K562 (cell line): ENCODE data around the gene DCAF11.

Experiments
- MYC ChIP-seq, 2 experiments: fragments of 250-450 bp in 1 of 2; sonication (Bioruptor Pico) in 1 of 2; IDR thresholded peaks; 2 replicates each; pipeline versions ENCODE4 v1.5.1 to v1.6.1; 2012 to 2021; ENCODE audit warnings: low read depth in 2 of 2, borderline replicate concordance in 1 of 2, improper control_type of control experiment in 1 of 2, low read length in 1 of 2, mild to moderate bottlenecking in 1 of 2, moderate library complexity in 1 of 2
- POLR2A ChIP-seq: fragments of 450-650 bp; conservative IDR thresholded peaks from 2 replicates; pipeline ENCODE4 v1.6.1; 2016
- RBM39 ChIP-seq: fragments of 200-400 bp; formaldehyde crosslinking; optimal IDR thresholded peaks from 2 replicates; pipeline ENCODE3; 2018; ENCODE audit warnings: low read depth, low read length
- SP1 ChIP-seq: sonication (generic); formaldehyde crosslinking; IDR thresholded peaks from 2 replicates; pipeline ENCODE4 v1.8.1; 2022; ENCODE audit warnings: mild to moderate bottlenecking, missing genetic modification reagents
- TARDBP ChIP-seq: fragments of 450-650 bp; IDR thresholded peaks from 2 replicates; pipeline ENCODE4 v1.6.1; 2016
- TBP ChIP-seq: optimal IDR thresholded peaks from 2 replicates; pipeline ENCODE3; 2011; ENCODE audit warnings: low read depth, low read length, improper control_type of control experiment
- ZBTB8A ChIP-seq: fragments of 450-650 bp; IDR thresholded peaks from 2 replicates; pipeline ENCODE4 v1.6.1; 2018; ENCODE audit warnings: mild to moderate bottlenecking, moderate library complexity; ENCODE audit not compliant: partially characterized antibody
- ZKSCAN1 ChIP-seq: fragments of 150-350 bp; IDR thresholded peaks from 2 replicates; pipeline ENCODE4 v1.6.1; 2016; ENCODE audit warnings: low read depth, low read length
- ZNF354B ChIP-seq: fragments of 250-450 bp; sonication (Bioruptor Pico); IDR thresholded peaks from 2 replicates; pipeline ENCODE4 v1.4.0; 2020

DNA sequence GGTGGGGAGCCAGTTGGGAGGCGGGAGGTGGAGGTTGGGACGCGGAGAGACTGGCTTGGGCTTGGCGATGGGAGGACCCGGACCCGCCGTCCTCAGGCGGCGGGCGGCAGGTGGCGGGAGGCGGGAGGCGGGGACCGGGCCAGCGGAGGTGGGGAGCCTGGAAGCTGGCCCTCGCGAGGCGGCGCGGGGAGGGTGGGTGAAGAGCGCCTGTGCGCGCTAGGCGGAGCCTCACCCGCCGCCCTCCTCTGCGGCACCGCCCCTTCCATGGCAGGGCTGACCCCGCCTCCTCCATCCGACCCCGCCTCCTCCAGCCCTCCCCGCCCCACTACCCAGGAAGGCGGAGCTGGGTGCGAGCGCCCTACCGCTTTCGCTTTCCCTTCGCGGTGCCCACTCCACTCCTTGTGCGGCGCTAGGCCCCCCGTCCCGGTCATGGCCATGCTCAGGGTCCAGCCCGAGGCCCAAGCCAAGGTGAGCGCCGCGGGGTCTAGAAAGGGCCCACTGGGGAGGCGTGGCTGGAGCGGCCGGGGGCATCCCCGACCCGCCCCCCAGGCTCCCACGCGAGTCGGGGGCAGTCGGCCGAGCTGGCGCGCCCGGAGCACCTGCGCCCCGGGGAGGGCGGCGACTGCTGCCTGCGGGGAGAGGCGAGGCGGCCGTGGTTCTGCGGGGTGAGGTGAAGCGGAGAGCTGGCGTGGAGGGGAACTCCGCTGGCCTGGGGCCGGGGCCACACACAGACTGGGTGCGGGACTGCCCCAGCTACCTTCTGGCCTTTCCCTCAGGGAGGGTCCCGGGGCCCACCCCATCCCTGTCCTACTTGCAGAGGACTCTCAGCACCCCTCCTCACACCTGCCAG, 21.5 kb downstream of the DCAF11 start, which contains the start of gene PSME1:
- TF ChIP-seq POLR2A (peak; percentile 58), ZBTB8A (no peak), MYC (IDR thresholded peaks at IDR 0.05; ENCODE audit: low read depth, low read length) (no peak), MYC (CRISPR knock-in tag; IDR thresholded peaks at IDR 0.05; ENCODE audit: borderline replicate concordance, low read depth) (no peak), ZNF354B (CRISPR knock-in tag) (no peak), TBP (no peak), TARDBP (no peak), RBM39 (no peak), ZKSCAN1 (no peak), SP1 (CRISPR knock-in tag) (peak; percentile 31; the same call in 1 of the 2 replicates)
